Ovary (tissue), 9 donors: Measurements from ENCODE around the gene ANKS1B. TPM values are rescaled to one million over a fixed set of nuclear protein-coding genes. Genes with fewer than 3 reads are reported as not detected.

Experiments
- DNase-seq, 5 donors: peaks; one replicate each; pipeline ENCODE4 v3.0.0-alpha.2; 2019 to 2020
- H3K27ac ChIP-seq, 2 donors: fragments of 200-600 bp; one replicate each; pipeline versions ENCODE4 v1.5.1 to v1.8.0; 2019 to 2022
- H3K27me3 ChIP-seq: fragments of 200-600 bp; one replicate; pipeline ENCODE4 v1.8.0; 2022
- H3K36me3 ChIP-seq: fragments of 200-600 bp; sonication (generic); one replicate; pipeline ENCODE4 v1.5.1; 2019
- H3K4me1 ChIP-seq: one replicate; pipeline ENCODE4 v1.8.1; 2013; ENCODE audit warnings: mild to moderate bottlenecking, moderate library complexity; ENCODE audit not compliant: insufficient read depth
- H3K4me3 ChIP-seq: fragments of 200-600 bp; sonication (generic); one replicate; pipeline ENCODE4 v1.5.1; 2017
- H3K9me3 ChIP-seq, 2 donors: fragments of 200-600 bp in 1 of 2; sonication (generic) in 1 of 2; one replicate each; pipeline versions ENCODE4 v1.5.1 to v1.8.1; 2013 to 2019; ENCODE audit warnings: mild to moderate bottlenecking in 1 of 2, moderate library complexity in 1 of 2
- EP300 ChIP-seq: sonication (generic); formaldehyde crosslinking; IDR thresholded peaks from one replicate; pipeline ENCODE4 v1.6.1; 2017; ENCODE audit warnings: antibody characterized with exemption
- POLR2A ChIP-seq: fragments of 450-650 bp; IDR thresholded peaks from one replicate; pipeline ENCODE4 v1.6.1; 2017; ENCODE audit warnings: antibody characterized with exemption, mild to moderate bottlenecking, moderate library complexity
- WGBS, 3 donors: extraction: QIAGEN DNeasy Blood & Tissue Kit in 1 of 3; methylation state at CpG; one replicate each; pipeline versions ENCODE4 v1.1.5 to v1.1.7; 2013 to 2017; 5-methylcytosine and 5-hydroxymethylcytosine counted together
- intact Hi-C, 4 donors: fragments of 100-400 bp; cut with DNase I; formaldehyde crosslinking; loops; one replicate each; pipeline versions ENCODE4 v1.11.0 to v1.15.1; 2022 to 2023
- polyA plus RNA-seq, 2 donors: library from polyadenylated mRNA; stranded (reverse); fragments of 200-250 nt in 1 of 2; fragments of 350-450 nt in 1 of 2; fragmentation: Illumina TruSeq in 1 of 2; extraction: RNeasy Lipid Tissue Mini Kit (QIAGEN cat#74804) in 1 of 2; gene quantifications; one replicate each; pipeline ENCODE4 v1.2.3, GENCODE V29; 2013 to 2014
- total RNA-seq, 7 donors: library from RNA; depleted of rRNA in 2 of 7; stranded (reverse); fragments of >200 nt in 2 of 7; fragmentation: NEBNext Ultra II Directional in 3 of 7; extraction: Animal tissue kit (Norgen Biotek cat#: 25700) in 3 of 7; gene quantifications; one replicate each; pipeline versions ENCODE4 v1.1.0 to v1.2.4, GENCODE V29; 2016 to 2023
- TF ChIP-seq, protein P1 (sequence below), 3 donors: fragments of 450-650 bp in 2 of 3; fragments of 200-600 bp in 1 of 3; IDR thresholded peaks; one replicate each; pipeline versions ENCODE4 v1.5.1 to v1.8.0; 2016 to 2022; ENCODE audit warnings: antibody characterized with exemption in 3 of 3, mild to moderate bottlenecking in 1 of 3
- donor health status: DM: no; HTN: no; CAD: no; lungs with moderate emphysema.
- donor health status: DM: no; HTN: no; CAD: no.
- donor health status: Bipolar disorder and iron deficiency.
- donor health status: DM: yes; HTN: yes; CAD: no.
- donor health status: DM: no; HTN: no; CAD: no.
- donor health status: DM: yes; HTN: yes; CAD: no.

Gene ANKS1B
- total and polyA plus RNA-seq, 9 donors: 0.80 to 34.9 (median 7.7) TPM

- intact Hi-C loops: no loop called here
- no peaks in the 10 kb centered on the region for H3K27me3 ChIP-seq
- no peak overlapping the region for H3K4me3 ChIP-seq
- DNase-seq: no peak
- WGBS, 3 donors: 79 to 89% (median 81%) methylated on average over 7 of the region's 7 CpGs
- TF ChIP-seq, protein P1, sequence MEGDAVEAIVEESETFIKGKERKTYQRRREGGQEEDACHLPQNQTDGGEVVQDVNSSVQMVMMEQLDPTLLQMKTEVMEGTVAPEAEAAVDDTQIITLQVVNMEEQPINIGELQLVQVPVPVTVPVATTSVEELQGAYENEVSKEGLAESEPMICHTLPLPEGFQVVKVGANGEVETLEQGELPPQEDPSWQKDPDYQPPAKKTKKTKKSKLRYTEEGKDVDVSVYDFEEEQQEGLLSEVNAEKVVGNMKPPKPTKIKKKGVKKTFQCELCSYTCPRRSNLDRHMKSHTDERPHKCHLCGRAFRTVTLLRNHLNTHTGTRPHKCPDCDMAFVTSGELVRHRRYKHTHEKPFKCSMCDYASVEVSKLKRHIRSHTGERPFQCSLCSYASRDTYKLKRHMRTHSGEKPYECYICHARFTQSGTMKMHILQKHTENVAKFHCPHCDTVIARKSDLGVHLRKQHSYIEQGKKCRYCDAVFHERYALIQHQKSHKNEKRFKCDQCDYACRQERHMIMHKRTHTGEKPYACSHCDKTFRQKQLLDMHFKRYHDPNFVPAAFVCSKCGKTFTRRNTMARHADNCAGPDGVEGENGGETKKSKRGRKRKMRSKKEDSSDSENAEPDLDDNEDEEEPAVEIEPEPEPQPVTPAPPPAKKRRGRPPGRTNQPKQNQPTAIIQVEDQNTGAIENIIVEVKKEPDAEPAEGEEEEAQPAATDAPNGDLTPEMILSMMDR (IDR thresholded peaks at IDR 0.05): no peak
- TF ChIP-seq POLR2A (no peak), EP300 (no peak)
- no peaks in the 10 kb centered on the region for H3K36me3 ChIP-seq
- no peaks in the 10 kb centered on the region for H3K9me3 ChIP-seq
- H3K4me1 ChIP-seq: no peaks in the 10 kb centered on the region
- H3K27ac ChIP-seq: no peak overlapping the region
These were observed 594.0 kb downstream of the ANKS1B start for GRCh38 chr12:99390707-99391106.

GRCh38 chr12:99389751-99390150 is 595.0 kb downstream of the ANKS1B start:
- 87 to 98% (median 95%) methylated on average over 3 of the region's 3 CpGs for WGBS, 3 donors
- intact Hi-C loops: no loop called here

DNA sequence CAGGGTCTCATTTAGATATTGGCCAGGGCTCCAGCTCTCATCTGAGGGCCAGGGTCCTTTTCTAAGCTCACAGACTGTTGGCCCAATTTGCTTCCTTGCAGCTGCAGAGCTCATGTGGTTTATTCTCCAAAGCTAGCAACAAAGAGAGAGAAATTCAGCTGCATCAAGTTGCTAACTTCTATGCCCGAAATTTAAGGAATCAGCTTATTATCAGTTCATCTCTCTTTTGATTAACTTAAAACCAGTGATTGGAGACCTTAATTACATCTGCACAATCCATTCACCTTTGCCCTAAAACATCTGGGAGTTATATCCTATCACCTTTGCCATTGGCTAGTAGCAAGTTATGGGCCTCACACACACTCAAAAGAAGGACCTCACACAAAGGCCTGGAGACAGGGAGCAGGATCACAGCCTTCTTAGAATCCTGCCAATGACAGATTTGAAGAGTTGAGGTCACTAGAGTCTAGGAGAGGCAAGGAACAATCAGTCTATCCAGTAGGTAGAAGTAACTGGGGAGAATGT is 596.0 kb downstream of the ANKS1B start:
- TF ChIP-seq, protein P1 (IDR thresholded peaks at IDR 0.05): no peak
- no peak for TF ChIP-seq POLR2A
- H3K9me3 ChIP-seq: no peaks in the 10 kb centered on the region
- H3K4me3 ChIP-seq: no peak overlapping the region
- no peaks in the 10 kb centered on the region for H3K27me3 ChIP-seq
- no peak for DNase-seq
- intact Hi-C loops: no loop called here
- H3K4me1 ChIP-seq: no peaks in the 10 kb centered on the region
- 59 to 88% (median 76%) methylated on average over 1 of the region's 1 CpG for WGBS, 3 donors
- no peaks in the 10 kb centered on the region for H3K36me3 ChIP-seq
- no peak overlapping the region for H3K27ac ChIP-seq

More at GRCh38 chr12:99389751-99390150, 595.0 kb downstream of the ANKS1B start:
- no peaks in the 10 kb centered on the region for H3K4me1 ChIP-seq
- H3K36me3 ChIP-seq: no peaks in the 10 kb centered on the region
- no peak for DNase-seq
- H3K27ac ChIP-seq: no peak overlapping the region
- H3K9me3 ChIP-seq: no peaks in the 10 kb centered on the region
- TF ChIP-seq POLR2A (no peak), EP300 (no peak)
- TF ChIP-seq, protein P1 (IDR thresholded peaks at IDR 0.05): no peak
- no peaks in the 10 kb centered on the region for H3K27me3 ChIP-seq
- H3K4me3 ChIP-seq: no peak overlapping the region

DNA sequence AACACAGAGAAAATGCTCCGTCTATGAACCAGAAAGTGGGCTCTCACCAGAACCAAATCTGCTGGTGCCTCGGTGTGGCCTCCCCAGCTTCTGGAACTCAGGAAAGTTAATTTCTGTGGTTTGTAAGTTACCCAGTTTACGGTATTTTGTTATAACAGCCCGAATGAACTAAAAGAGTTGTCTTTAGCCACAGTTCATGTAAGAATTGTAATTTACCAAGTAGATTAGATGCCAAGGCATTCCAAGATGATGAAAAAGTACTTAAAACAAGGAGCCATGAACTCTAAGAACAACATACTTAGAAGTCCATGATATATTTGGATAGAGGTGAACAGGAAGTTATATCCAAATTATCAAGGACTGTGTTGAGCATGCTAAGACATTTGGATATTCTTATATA is 597.1 kb downstream of the ANKS1B start:
- Histone ChIP-seq H3K9me3 (no peaks in the 10 kb centered on the region), H3K4me1 (no peaks in the 10 kb centered on the region), H3K36me3 (no peaks in the 10 kb centered on the region), H3K27me3 (no peaks in the 10 kb centered on the region), H3K4me3 (no peak overlapping the region), H3K27ac (no peak overlapping the region)
- TF ChIP-seq EP300 (no peak), POLR2A (no peak)
- TF ChIP-seq, protein P1 (IDR thresholded peaks at IDR 0.05): no peak
- intact Hi-C loops: no loop called here
- DNase-seq: no peak
- 63 to 85% (median 82%) methylated on average over 4 of the region's 4 CpGs for WGBS, 3 donors
